H9 (cell line): ENCODE results near the gene SPATA6L. TPM values are rescaled to one million over a fixed set of nuclear protein-coding genes. Genes with fewer than 3 reads are reported as not detected.
A peak's percentile ranks its signal among the peaks of the same experiment; 100 is the strongest.

ENCODE experiments used
- DNase-seq: peaks from one replicate; pipeline ENCODE4 v3.0.0-alpha.2; 2017
- H2AFZ ChIP-seq: one replicate; pipeline ENCODE4 v1.6.1; 2013; ENCODE audit warnings: mild to moderate bottlenecking, low read length, control low read depth, moderate library complexity
- H2AK5ac ChIP-seq: 2 replicates; pipeline ENCODE4 v1.6.1; 2013; ENCODE audit warnings: low read length, control low read depth, mixed read lengths; ENCODE audit not compliant: insufficient read length
- H2BK120ac ChIP-seq: one replicate; pipeline ENCODE4 v1.6.1; 2013; ENCODE audit warnings: low read depth, mild to moderate bottlenecking, low read length, control low read depth, inconsistent platforms; ENCODE audit not compliant: poor library complexity, severe bottlenecking
- H2BK12ac ChIP-seq: 2 replicates; pipeline ENCODE4 v1.6.1; 2013; ENCODE audit warnings: low read length, control low read depth, mixed read lengths, low read depth; ENCODE audit not compliant: insufficient read length
- H2BK15ac ChIP-seq: 2 replicates; pipeline ENCODE4 v1.6.1; 2013; ENCODE audit warnings: low read depth, low read length, control low read depth
- H2BK20ac ChIP-seq: one replicate; pipeline ENCODE4 v1.6.1; 2013; ENCODE audit warnings: low read depth, mild to moderate bottlenecking, low read length, control low read depth, inconsistent platforms; ENCODE audit not compliant: poor library complexity, severe bottlenecking
- H2BK5ac ChIP-seq: 2 replicates; pipeline ENCODE4 v1.6.1; 2013; ENCODE audit warnings: low read length, control low read depth, mixed read lengths; ENCODE audit not compliant: insufficient read length
- H3K14ac ChIP-seq: 2 replicates; pipeline ENCODE4 v1.6.1; 2013; ENCODE audit warnings: low read length, control low read depth; ENCODE audit not compliant: insufficient read depth
- H3K18ac ChIP-seq: 2 replicates; pipeline ENCODE4 v1.6.1; 2013; ENCODE audit warnings: low read depth, mild to moderate bottlenecking, mixed read lengths, low read length, control low read depth; ENCODE audit not compliant: insufficient read length
- H3K23ac ChIP-seq: 2 replicates; pipeline ENCODE4 v1.6.1; 2013; ENCODE audit warnings: low read length, control low read depth, mixed read lengths, low read depth; ENCODE audit not compliant: insufficient read length
- H3K23me2 ChIP-seq: 2 replicates; pipeline ENCODE4 v1.6.1; 2013; ENCODE audit warnings: low read depth, mild to moderate bottlenecking, mixed read lengths, low read length, control low read depth; ENCODE audit not compliant: insufficient read length, poor library complexity, severe bottlenecking
- H3K27ac ChIP-seq: 2 replicates; pipeline ENCODE4 v1.5.1; 2013; ENCODE audit warnings: low read length, control low read depth, mixed read lengths, low read depth; ENCODE audit not compliant: insufficient read length
- H3K27me3 ChIP-seq: 2 replicates; pipeline ENCODE4 v1.6.1; 2013; ENCODE audit warnings: low read length, control low read depth, inconsistent platforms; ENCODE audit not compliant: insufficient read depth
- H3K4ac ChIP-seq: 2 replicates; pipeline ENCODE4 v1.6.1; 2013; ENCODE audit warnings: low read depth, mild to moderate bottlenecking, control low read depth, inconsistent platforms, low read length, moderate library complexity
- H3K4me1 ChIP-seq: 2 replicates; pipeline ENCODE4 v1.6.1; 2013; ENCODE audit warnings: low read length, control low read depth, inconsistent platforms; ENCODE audit not compliant: insufficient read depth
- H3K4me2 ChIP-seq: 2 replicates; pipeline ENCODE4 v1.6.1; 2013; ENCODE audit warnings: low read length, control low read depth, mixed read lengths; ENCODE audit not compliant: insufficient read length, insufficient read depth
- H3K56ac ChIP-seq: 2 replicates; pipeline ENCODE4 v1.6.1; 2013; ENCODE audit warnings: low read depth, mild to moderate bottlenecking, mixed read lengths, low read length, control low read depth; ENCODE audit not compliant: insufficient read length
- H3K79me1 ChIP-seq: 2 replicates; pipeline ENCODE4 v1.6.1; 2013; ENCODE audit warnings: low read depth, mild to moderate bottlenecking, moderate library complexity, low read length, control low read depth, inconsistent platforms; ENCODE audit not compliant: insufficient read depth, poor library complexity, severe bottlenecking
- H3K79me2 ChIP-seq: 2 replicates; pipeline ENCODE4 v1.6.1; 2013; ENCODE audit warnings: low read length, control low read depth, inconsistent platforms; ENCODE audit not compliant: insufficient read depth
- H3K9ac ChIP-seq: 2 replicates; pipeline ENCODE4 v1.6.1; 2013; ENCODE audit warnings: low read length, control low read depth, mixed read lengths; ENCODE audit not compliant: insufficient read length; ENCODE audit errors: extremely low read depth
- H3K9me3 ChIP-seq: one replicate; pipeline ENCODE4 v1.6.1; 2013; ENCODE audit warnings: low read depth, low read length, inconsistent platforms; ENCODE audit not compliant: control insufficient read depth
- H3T11ph ChIP-seq: one replicate; pipeline ENCODE4 v1.6.1; 2013; ENCODE audit warnings: mild to moderate bottlenecking, low read length, control low read depth, inconsistent platforms
- H4K20me1 ChIP-seq: one replicate; pipeline ENCODE4 v1.6.1; 2013; ENCODE audit not compliant: control insufficient read depth, insufficient read length, insufficient read depth
- H4K5ac ChIP-seq: 2 replicates; pipeline ENCODE4 v1.6.1; 2013; ENCODE audit warnings: low read depth, mild to moderate bottlenecking, mixed read lengths, low read length, control low read depth; ENCODE audit not compliant: insufficient read length
- H4K8ac ChIP-seq: replicated peaks from 2 replicates; pipeline ENCODE4 v1.6.1; 2013; ENCODE audit warnings: low read length, control low read depth, mixed read lengths, low read depth; ENCODE audit not compliant: insufficient read length
- H4K91ac ChIP-seq: 2 replicates; pipeline ENCODE4 v1.6.1; 2013; ENCODE audit warnings: low read depth, mild to moderate bottlenecking, moderate library complexity, mixed read lengths, low read length, control low read depth; ENCODE audit not compliant: insufficient read length
- H3K27ac Mint-ChIP-seq, 3 experiments: 2 replicates in 2 of 3; 3 replicates in 1 of 3; pipeline ENCODE4 v1.8.0; 2020 to 2021; ENCODE audit warnings: mixed read lengths in 3 of 3, mild to moderate bottlenecking in 1 of 3, moderate library complexity in 1 of 3
- H3K27me3 Mint-ChIP-seq: 2 replicates; pipeline ENCODE4 v1.8.0; 2021; ENCODE audit warnings: low read depth, mild to moderate bottlenecking, moderate library complexity, mixed read lengths
- H3K36me3 Mint-ChIP-seq, 3 experiments: 2 replicates in 2 of 3; 3 replicates in 1 of 3; pipeline ENCODE4 v1.8.0; 2020 to 2021; ENCODE audit warnings: low read depth in 3 of 3, mixed read lengths in 3 of 3; ENCODE audit not compliant: insufficient read depth in 1 of 3
- H3K4me1 Mint-ChIP-seq, 2 experiments: 2 replicates each; pipeline ENCODE4 v1.8.0; 2020; ENCODE audit warnings: mixed read lengths in 2 of 2
- H3K4me3 Mint-ChIP-seq, 2 experiments: 2 replicates in 1 of 2; 3 replicates in 1 of 2; pipeline ENCODE4 v1.8.0; 2020 to 2021; ENCODE audit warnings: mild to moderate bottlenecking in 2 of 2, mixed read lengths in 2 of 2, moderate library complexity in 1 of 2
- H3K9me3 Mint-ChIP-seq, 2 experiments: 2 replicates in 1 of 2; 3 replicates in 1 of 2; pipeline ENCODE4 v1.8.0; 2020; ENCODE audit warnings: mild to moderate bottlenecking in 2 of 2, mixed read lengths in 2 of 2, moderate library complexity in 1 of 2
- CTCF ChIP-seq: fragments of 200-600 bp; sonication (generic); conservative IDR thresholded peaks from 3 replicates; pipeline ENCODE4 v1.8.0; 2021; ENCODE audit warnings: antibody characterized with exemption, mild to moderate bottlenecking
- WGBS: extraction: QIAGEN DNeasy Blood & Tissue Kit; methylation state at CpG from one replicate; pipeline ENCODE4 v1.1.7; 2013; ENCODE audit warnings: missing lambda C conversion rate, low lambda C conversion rate, mixed read lengths; ENCODE audit not compliant: insufficient read length; ENCODE audit errors: extremely low coverage; 5-methylcytosine and 5-hydroxymethylcytosine counted together
- total RNA-seq: library from RNA; stranded (reverse); gene quantifications from 2 replicates; pipeline ENCODE4 v1.2.1, GENCODE V29; 2021

The SPATA6L gene
- total RNA-seq, 1 experiment from 2014 or later = 0.87 TPM

- Histone ChIP-seq H3K23me2 (no peaks in the 10 kb centered on the region), H3K9ac (no peak overlapping the region), H2AK5ac (no peak overlapping the region), H3K56ac (no peak overlapping the region), H4K91ac (no peak overlapping the region), H2BK20ac (no peak overlapping the region), H3K18ac (peak overlapping the region; percentile 76), H4K20me1 (no peaks in the 10 kb centered on the region), H3K27ac (peak overlapping the region; percentile 26), H3K79me1 (no peaks in the 10 kb centered on the region), H3K9me3 (no peaks in the 10 kb centered on the region), H4K5ac (peak overlapping the region; percentile 69), H3K4me2 (no peak overlapping the region), H2AFZ (no peak overlapping the region), H3T11ph (no peak overlapping the region), H2BK120ac (no peak overlapping the region), H3K4me1 (peaks cover 12% of the 10 kb centered on the region; the same call in 1 of the 2 replicates), H2BK12ac (peak overlapping the region; percentile 35), H3K79me2 (no peaks in the 10 kb centered on the region), H3K14ac (no peak overlapping the region), H3K4ac (no peak overlapping the region; the same call in 1 of the 2 replicates), H2BK5ac (no peak overlapping the region), H4K8ac (no peak overlapping the region), H3K23ac (no peak overlapping the region), H2BK15ac (no peak overlapping the region), H3K27me3 (no peaks in the 10 kb centered on the region)
- Mint-ChIP-seq H3K27ac (peak overlapping the region; percentile 84 to 96 (median 95)), H3K36me3 (no peaks in the 10 kb centered on the region), H3K4me3 (peak overlapping the region in 1 of 2 experiments; percentile 20; a peak in 1 of 5 replicates), H3K9me3 (no peaks in the 10 kb centered on the region), H3K27me3 (no peaks in the 10 kb centered on the region), H3K4me1 (peaks cover 38% of the 10 kb centered on the region in 2 experiments)
- TF ChIP-seq CTCF = no peak
- no CpG with 5 or more reads among the region's 2 CpGs for WGBS
- no peak for DNase-seq
These were observed 45.3 kb downstream of the SPATA6L start for GRCh38 chr9:4620881-4621555.
